GM18505 (cell line): ENCODE results near the gene CXCL3.

ENCODE experiments used
- ATAC-seq: cut with Tn5 transposase; IDR thresholded peaks from one replicate; pipeline ENCODE4 v1.9.1; 2021; ENCODE audit not compliant: unreplicated experiment
- POLR2A ChIP-seq: IDR thresholded peaks from 4 replicates; pipeline ENCODE4 v1.6.1; 2011; ENCODE audit warnings: borderline replicate concordance; ENCODE audit not compliant: insufficient read depth, insufficient read length; ENCODE audit errors: extremely low read depth

CXCL3 gene

DNA sequence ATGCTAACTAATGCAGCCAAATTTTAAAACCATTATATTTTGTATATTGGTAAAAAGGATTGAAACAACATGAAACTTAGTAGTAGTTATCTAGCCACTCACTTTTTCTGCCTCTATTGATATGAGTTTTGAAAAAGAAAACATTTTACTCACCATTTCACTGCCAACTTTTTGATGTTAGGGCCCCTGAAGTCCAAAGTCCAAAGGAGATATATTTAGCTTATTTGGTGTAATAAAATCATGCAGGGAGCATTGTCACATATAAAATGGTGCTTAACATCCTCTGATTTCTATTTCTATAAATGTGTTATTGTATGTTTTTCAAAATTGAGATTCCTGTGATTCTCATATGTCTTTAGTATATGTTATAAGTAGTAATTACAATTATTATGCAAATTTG, 24.5 kb upstream of the CXCL3 start:
- no peak for TF ChIP-seq POLR2A
- ATAC-seq: no peak

DNA sequence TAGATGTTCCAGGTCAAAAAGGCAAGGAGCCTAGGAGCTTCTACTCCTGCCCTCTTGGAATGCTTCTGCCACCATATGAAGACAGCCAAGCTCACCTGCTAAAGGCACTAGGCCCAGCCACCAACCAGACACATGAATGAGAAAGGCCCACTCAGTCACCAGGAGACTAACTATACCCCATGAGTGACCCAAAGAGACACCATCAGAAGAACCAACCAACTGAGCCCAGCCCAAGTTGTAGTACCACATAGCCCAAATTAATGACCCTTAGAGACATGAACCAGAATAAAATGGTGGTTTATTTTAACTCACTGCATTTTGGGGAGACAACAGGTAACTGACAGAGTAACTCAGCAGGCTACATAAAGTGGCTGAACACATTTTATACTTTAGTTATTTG, 22.9 kb upstream of the CXCL3 start:
- ATAC-seq: no peak
- no peak for TF ChIP-seq POLR2A

DNA sequence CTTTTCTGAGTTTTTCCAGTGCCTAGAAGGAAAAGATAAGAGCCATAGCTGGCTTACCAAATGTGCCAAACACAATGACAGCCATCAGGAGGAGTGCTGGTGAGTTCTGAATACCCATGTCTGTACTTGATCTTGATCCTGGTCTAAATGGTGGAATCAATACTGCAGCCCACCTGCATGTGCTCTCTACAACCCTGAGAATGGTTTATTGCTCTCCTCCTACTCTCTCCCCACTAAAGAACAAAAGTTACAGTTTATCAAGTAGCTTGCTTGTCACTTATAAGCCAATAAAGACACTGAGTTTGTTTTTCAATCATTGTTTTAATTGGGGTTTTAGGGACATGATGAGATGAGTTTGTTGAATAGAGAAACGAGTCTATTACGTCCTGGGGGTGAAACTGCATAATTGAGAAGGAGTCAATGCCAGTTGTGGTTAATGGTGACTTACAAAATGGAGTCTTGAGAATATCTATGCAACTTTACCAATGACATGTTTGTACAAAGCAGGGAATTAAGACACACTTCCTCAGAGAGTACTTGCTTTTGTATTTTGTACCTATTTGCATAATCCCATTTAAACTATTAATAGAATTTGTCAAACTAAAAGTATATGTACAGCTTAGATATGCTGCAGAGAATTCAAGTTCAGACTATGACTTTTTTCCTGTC, 20.8 kb upstream of the CXCL3 start:
- no peak for ATAC-seq
- TF ChIP-seq POLR2A: no peak

DNA sequence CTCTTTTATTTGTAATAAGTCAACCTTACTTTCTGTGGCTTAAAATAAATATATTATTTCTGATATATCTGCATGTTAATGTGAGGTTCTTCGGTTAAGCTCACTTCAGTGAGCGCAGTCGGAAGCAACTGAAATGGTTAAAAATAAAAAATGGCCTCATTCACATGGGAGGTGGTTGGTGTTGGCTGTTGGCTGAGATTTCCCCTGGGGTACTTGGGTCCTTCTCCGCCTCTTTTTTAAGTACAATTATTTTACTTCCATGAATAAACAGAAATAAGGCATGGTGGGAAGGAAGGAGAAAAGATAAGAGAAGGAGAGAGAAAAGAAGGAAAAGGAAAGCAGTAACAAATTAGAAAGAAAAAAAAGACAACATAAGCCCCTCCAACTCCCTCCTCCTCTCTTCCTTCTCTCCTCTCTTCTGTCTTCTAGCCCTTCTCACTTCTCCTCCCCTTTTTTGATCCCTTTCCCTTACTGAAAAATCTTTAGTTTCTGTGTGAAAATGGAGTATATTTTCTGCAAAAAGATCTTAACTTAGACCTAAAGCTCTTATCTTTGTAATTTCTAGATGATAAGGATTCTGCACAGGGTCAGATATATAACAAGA, 19.7 kb upstream of the CXCL3 start:
- no peak for ATAC-seq
- TF ChIP-seq POLR2A: no peak

DNA sequence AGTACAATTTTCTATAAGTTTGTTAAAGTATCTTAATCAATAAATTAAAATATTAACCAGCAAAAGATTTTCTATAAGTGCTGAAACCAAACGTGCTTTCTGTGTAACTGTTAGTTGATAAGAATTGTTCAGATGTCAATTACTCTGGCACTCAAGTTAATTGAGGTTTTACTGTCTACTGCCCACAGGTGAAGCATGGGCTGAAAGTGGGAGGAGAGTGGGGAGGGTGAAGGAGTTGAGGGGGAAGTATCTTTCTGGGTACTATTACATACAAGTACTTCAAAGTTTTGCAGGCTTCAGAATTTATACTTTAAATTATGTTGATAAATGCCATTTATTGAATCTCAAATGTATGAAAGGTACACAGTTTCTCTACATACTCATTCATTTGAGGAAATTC, 19.1 kb upstream of the CXCL3 start:
- no peak for ATAC-seq
- no peak for TF ChIP-seq POLR2A

DNA sequence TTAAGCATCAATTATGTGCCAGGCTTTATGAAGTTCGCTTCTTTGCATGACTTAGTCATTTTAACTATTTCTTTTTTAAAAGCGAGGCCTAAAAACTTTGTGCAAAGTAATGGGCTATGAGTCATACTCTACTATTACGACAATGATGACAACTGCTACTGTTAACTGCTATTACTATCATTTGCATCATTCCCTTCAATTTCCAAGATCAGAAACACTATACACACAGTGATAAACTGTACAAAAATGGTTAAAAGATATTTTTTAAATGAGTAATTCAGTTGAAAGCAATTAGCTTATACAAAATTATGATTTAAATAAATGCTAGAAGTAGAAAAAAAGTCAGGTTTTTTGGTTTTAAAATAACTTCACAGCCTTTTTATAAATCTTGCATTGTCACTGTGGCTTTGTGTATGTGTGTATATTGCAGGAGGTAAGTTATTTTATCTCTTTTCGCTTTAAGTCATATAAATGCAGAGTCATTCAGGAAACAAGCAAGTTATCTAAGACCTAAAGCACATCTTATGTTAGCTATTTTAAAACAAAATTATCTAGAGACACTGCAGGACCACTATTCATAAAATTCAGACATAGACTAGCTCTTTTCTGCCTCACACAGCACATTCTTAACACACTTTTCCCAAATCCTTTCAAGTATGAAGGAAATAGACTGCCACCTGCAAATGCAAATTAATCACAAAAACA, 18.5 kb upstream of the CXCL3 start:
- no peak for TF ChIP-seq POLR2A
- ATAC-seq: no peak

DNA sequence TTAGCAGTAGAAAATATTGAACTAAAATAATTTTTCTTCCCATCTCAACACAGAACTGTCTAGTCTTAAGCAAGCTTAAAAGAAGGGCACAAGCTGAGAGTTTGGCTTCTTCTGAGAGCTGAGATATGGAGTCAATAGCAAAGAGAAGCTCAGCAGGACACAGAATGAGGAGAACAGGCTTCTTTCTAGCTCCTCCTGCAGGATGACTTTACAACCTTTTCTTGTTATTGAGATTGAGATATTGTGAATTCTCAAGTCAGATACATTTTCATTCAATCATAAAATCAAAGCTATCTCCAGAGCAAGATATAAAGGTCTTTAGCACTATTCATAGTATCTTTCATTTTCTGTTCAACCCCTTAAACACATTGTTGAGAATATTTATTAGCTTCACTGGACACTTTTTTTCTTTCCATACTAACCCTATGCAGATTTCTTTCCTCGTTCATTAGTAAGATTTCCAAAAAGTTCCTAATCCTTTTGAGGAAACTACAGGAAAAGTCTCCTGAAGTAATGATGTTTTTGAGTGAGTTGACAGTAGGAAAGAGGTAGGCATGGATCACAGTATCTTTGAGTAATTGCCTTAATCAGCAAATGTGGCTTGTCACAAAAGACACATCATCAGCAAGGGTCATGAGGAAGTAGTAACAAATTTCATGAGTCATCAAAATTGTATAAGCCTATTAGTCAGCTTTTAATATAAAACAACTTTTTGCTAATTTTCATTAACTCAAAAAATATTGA, 17.8 kb upstream of the CXCL3 start:
- no peak for ATAC-seq
- TF ChIP-seq POLR2A: no peak

DNA sequence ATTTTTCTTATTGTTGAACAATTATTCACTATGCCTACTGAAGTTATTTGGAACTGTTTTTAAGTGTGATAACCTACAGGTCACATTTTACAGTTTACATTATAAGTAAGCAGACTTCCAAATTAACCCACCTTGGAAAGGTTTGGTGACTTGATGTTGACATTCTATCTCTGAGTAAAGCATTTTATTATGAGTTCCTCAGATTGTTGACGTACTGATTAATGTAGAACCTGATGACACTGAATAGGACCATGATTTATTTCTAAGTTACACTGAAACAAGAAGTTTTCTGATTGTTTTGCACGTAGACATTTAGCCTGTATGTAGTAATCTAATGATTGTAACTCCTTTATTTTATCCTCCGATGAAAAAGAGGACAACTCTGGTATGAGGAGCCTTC, 17.0 kb upstream of the CXCL3 start:
- TF ChIP-seq POLR2A: no peak
- no peak for ATAC-seq

DNA sequence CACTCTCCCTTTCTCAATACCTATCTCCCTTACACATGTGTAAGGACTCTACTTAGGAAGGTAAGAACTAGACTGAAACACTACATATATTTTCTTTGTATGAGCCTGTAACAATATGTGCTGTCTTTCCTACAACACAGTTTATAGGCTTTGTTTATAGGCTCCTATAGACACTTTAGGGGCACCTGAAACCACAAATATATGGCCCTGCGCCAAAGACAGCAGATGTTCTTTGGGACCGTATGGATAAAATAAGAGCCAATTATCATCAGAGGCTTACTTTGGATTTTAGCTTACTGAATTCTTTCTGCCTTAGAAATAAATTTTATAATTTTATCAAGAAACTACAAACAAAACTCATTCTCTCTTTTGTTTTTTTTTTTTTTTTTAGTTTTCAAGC, 16.6 kb upstream of the CXCL3 start:
- no peak for TF ChIP-seq POLR2A
- no peak for ATAC-seq

DNA sequence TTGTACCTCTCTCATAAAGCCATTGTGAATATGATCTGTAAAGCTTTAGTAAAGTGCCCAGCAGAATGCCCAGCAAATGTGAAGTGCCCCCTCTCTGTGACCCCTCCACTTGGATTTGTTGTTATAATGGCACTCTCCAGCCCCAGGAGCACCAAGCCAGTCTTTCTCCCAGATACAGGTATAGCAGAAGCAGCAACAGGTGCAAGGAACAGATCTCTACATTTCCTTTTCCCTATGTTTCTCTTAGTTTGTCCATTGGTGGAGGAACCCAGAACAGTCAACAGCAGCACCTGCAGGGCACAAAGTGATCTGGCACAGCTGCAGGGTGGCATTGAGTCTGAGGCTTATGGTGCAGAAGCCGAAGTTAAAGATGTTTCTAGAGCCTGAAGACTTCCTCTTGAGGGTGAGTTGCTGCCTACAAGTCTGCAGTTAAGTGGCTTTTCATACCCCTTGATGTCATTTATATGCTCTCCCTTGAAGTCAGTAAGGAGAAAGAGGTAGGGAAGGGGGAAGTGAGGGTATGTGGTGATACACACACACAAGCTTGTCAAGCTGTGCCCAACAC, 16.1 kb upstream of the CXCL3 start:
- TF ChIP-seq POLR2A: no peak
- ATAC-seq: no peak

DNA sequence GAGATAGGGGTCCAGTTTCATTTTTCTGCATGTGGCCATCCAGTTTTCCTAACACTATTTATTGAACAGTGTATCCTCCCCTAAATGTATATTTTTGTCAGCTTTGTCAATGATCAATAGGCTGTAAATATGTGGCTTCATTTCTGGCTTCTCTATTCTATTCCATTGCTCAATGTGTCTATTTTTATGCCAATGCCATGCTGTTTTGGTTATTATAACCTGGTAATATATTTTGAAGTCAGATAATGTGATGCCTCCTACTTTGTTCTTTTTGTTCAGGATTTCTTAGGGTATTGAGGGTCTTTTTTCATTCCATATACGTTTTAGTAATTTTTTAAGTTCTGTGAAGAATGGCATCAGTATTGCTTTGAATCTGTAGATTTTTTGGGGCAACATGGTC, 8.7 kb upstream of the CXCL3 start:
- ATAC-seq: no peak
- no peak for TF ChIP-seq POLR2A

DNA sequence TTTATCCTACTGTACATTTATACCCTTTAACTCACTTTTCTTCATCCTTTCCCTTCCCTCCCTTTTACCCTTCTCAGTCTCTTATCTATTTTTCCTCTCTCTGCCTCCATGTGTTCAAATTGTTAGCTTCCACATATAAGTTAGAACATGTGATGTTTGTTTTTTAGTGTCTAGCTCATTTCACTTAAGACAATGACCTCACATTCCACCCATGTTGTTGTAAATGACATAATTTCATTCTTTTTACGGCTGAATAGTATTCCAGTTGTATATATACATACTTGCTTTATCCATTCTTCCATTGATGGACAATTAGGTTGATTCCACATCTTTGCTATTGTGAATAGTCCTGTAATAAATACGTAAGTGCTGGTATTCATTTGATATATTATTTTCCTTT, 7.3 kb upstream of the CXCL3 start:
- no peak for TF ChIP-seq POLR2A
- ATAC-seq: no peak

DNA sequence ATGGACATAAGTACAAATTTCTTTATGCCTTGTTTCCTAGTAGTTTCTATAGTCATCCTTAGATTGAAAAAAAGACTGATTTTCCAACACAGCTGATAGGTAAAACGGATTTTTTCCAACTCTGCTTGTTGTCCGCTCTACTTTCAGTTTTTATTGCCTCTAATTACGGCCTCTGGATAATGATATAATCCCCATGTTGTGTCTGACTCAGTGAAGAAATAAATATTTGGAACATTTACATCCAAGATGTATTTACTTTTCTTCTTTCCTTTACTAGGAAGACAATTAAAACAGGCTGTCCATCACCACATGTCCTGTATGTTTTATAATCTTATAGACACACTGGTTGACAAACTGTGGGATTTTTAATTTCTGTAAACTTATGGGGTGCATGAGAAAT, 6.8 kb upstream of the CXCL3 start:
- no peak for TF ChIP-seq POLR2A
- no peak for ATAC-seq
